ENCODE measurements around the gene BICC1.

Gene BICC1

DNA sequence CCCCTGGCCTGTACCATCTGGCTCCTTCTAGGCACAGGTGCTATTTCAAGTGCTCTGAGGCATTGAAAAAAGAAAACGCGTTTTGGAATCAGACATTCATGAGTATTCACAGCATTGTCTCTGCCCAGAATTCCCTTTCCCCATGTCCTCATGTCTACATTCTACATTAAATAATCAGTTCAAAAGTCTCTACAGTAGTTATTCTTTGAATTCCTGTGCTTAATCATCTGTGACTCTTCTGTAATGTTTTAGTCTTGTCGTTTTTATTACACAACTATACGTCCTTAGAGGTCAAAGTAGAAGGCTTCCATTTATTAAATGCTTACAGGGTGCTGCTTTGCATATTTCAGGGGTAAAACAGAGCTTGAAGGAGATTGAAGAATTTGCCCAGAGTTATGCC, 95.7 kb downstream of the BICC1 start:
- no peak for DNase-seq (ENCODE audit: low spot score)

DNA sequence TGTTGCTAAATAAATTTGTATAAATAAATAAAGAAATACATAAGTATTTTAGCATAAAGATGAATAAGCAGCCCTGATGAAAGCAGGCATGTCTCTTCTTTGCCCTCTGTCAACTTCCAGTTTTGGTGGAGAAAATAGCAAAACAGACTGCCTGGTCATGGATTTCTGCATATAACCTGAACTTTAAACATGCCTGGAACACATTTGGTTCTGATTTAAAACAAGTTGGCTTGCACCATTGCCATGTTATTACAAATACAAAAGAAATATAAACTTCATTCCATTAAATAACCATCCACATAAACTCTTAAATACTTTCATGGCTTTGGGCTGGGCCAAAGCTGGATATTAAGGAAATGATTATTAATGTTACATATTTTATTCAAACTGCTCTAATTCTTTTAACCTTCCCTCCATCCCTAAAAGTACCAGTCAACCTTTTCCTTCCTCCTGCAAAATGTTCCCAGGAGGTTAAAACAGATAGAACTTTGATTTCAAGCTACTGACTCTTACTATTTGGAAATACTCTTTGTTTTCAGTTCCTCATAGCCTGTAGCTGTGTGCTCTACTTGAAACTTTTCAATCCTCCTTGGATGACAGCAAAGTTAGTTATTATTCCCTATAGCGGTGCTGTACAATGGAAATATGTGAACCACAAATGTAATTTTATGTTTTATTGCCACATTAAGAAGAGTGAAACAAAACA, 96.3 kb downstream of the BICC1 start:
- no peak for DNase-seq (ENCODE audit: low spot score)

DNA sequence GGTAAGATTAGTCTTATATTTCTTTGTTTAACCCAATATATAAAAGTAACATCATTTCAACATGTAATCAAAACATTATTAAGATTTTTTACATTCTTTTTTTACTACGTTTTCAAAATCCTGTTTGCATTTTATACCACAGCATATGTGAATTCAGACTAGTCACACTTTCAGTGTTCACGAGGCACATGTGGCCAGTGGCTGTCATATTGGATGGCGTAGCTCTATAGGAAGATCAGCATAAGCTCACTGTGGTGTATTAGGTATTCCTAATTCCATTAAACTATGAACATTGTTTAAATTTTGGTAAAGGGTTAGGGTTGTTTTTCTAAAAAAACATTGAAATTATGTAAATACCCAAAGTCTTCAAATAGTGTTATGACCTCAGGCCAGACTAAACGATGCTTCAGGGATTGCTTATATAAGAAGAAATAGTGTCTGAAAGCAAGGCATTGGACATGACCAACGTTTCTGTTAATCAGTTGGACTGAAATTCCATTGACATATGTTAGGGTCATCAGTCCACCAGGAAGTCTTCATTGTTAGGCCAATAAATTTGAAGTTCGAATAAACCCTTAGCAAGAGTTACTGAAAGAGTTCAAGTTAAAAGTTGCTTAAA, 97.0 kb downstream of the BICC1 start:
- no peak for DNase-seq (ENCODE audit: low spot score)

GRCh38 chr10:58615237-58615935, 102.7 kb downstream of the BICC1 start:
- DNase-seq (ENCODE audit: low spot score) = no peak

- DNase-seq (ENCODE audit: low spot score) = no peak
Observed at GRCh38 chr10:58618158-58618676, 105.5 kb downstream of the BICC1 start.

GRCh38 chr10:58621379-58622077, 108.9 kb downstream of the BICC1 start:
- no peak for DNase-seq (ENCODE audit: low spot score)

- DNase-seq (ENCODE audit: low spot score) = no peak
Observed at GRCh38 chr10:58622246-58622645, 109.6 kb downstream of the BICC1 start.

DNA sequence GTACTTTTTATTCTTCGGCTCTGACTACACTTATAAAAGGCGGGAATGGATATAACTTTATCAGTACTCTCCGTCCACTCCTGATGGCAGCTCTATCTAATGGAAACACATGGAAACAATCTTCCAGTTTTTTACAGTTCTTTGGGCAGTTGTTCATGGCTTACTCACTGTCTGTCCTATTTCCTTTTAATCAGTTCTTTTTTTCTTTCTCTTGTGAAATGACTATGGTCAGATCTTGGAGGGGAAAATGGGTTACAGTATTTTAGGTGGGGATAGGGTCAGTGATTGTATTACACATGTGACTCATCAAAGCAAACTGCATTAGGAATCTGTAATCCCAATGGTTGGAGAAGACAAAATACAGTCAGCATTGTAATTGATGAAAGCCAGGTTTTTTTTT, 112.4 kb downstream of the BICC1 start:
- DNase-seq (ENCODE audit: low spot score) = peak; percentile 68

- no peak for DNase-seq (ENCODE audit: low spot score)
Observed at GRCh38 chr10:58627392-58627791, 114.7 kb downstream of the BICC1 start.

GRCh38 chr10:58631715-58632114, 119.0 kb downstream of the BICC1 start:
- DNase-seq (ENCODE audit: low spot score) = no peak

GRCh38 chr10:58632216-58632615, 119.5 kb downstream of the BICC1 start:
- DNase-seq (ENCODE audit: low spot score) = no peak

GRCh38 chr10:58637352-58637751, 124.7 kb downstream of the BICC1 start:
- DNase-seq (ENCODE audit: low spot score) = peak; percentile 72

- DNase-seq (ENCODE audit: low spot score) = no peak
Observed at GRCh38 chr10:58638388-58638787, 125.7 kb downstream of the BICC1 start.

GRCh38 chr10:58641095-58641531, 128.4 kb downstream of the BICC1 start:
- DNase-seq (ENCODE audit: low spot score) = peak; percentile 87

DNA sequence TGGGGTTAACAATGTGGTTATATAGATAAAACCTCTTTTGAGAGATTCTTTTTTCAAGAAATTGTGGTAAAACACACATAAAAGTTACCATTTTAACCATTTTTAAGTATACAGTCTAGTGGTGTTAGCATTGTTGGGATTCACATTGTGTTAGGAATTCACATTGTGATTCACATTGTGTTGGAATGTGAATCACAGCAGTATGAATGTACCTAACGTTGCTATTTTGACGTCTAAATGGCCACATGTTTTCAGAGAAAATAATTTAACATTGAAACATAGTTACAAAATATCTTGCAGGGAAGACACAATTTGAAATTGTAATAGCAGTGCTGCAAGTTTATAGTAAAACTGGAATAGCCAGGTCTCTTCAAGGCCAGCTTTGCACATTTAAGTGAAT, 129.0 kb downstream of the BICC1 start:
- peak; percentile 35 for DNase-seq (ENCODE audit: low spot score)

DNA sequence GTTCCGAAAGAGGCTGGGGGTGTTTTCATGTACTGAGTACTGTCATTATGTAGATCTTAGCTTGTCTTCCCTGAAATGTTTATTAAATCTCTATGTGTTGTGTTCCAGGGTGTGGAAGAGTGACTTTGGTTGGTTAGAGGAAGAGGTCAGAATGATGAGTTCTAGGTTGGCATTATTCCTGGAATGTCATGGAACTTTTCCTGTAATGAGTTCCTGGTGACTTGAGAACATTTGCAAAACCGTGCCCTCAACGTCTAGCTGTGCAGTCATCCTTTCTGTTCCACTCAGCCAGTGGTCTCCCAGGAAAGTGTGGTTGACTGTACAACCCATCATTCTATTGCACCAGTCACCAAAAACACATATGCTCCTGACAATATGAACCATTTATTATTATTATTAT, 129.6 kb downstream of the BICC1 start:
- peak; percentile 64 for DNase-seq (ENCODE audit: low spot score)

- DNase-seq (ENCODE audit: low spot score) = no peak
Observed at GRCh38 chr10:58642916-58643428, 130.3 kb downstream of the BICC1 start.

GRCh38 chr10:58644311-58644710, 131.6 kb downstream of the BICC1 start:
- DNase-seq (ENCODE audit: low spot score) = no peak

- no peak for DNase-seq (ENCODE audit: low spot score)
Observed at GRCh38 chr10:58645416-58646146, 132.9 kb downstream of the BICC1 start.

GRCh38 chr10:58647376-58648112, 134.9 kb downstream of the BICC1 start:
- DNase-seq (ENCODE audit: low spot score) = no peak

GRCh38 chr10:58648131-58648530, 135.5 kb downstream of the BICC1 start:
- DNase-seq (ENCODE audit: low spot score) = no peak
